Activated naive CD8-positive, alpha-beta T cell (primary cell): ENCODE data around the gene KLB.

Source experiments
- H3K27ac Mint-ChIP-seq: one replicate; pipeline ENCODE4 v1.8.0; 2021; ENCODE audit warnings: mixed read lengths
- H3K27me3 Mint-ChIP-seq: one replicate; pipeline ENCODE4 v1.8.0; 2021; ENCODE audit warnings: mixed read lengths
- H3K36me3 Mint-ChIP-seq: one replicate; pipeline ENCODE4 v1.8.0; 2021; ENCODE audit warnings: mixed read lengths
- H3K4me1 Mint-ChIP-seq: one replicate; pipeline ENCODE4 v1.8.0; 2021; ENCODE audit warnings: low read depth, mixed read lengths
- H3K4me3 Mint-ChIP-seq: one replicate; pipeline ENCODE4 v1.8.0; 2021; ENCODE audit warnings: mild to moderate bottlenecking, mixed read lengths
- H3K9me3 Mint-ChIP-seq: one replicate; pipeline ENCODE4 v1.8.0; 2021; ENCODE audit warnings: low read depth, mixed read lengths

The KLB gene

DNA sequence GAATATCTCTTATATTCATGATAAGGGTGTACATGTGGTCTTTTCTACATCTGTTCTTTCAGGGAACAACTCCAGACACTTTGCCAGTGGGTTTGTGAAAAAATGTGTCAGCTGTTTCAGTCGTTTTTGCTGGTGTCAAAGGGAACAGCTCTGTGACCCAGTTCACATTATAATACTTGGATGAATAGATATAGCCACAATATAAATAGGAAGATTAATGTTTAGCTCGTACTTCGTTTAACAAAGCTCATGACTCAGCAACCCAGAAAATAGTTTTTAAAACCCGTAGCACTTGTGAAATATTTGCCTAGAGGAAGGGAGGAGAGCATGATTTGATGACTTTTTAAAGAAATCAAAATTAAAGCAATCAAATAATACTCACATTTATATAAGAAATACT, 60.0 kb downstream of the KLB start:
- Mint-ChIP-seq H3K4me3 (no peak overlapping the region), H3K9me3 (no peaks in the 10 kb centered on the region), H3K27me3 (no peaks in the 10 kb centered on the region), H3K27ac (no peak overlapping the region), H3K4me1 (peaks cover 7% of the 10 kb centered on the region), H3K36me3 (peaks cover 4% of the 10 kb centered on the region)

DNA sequence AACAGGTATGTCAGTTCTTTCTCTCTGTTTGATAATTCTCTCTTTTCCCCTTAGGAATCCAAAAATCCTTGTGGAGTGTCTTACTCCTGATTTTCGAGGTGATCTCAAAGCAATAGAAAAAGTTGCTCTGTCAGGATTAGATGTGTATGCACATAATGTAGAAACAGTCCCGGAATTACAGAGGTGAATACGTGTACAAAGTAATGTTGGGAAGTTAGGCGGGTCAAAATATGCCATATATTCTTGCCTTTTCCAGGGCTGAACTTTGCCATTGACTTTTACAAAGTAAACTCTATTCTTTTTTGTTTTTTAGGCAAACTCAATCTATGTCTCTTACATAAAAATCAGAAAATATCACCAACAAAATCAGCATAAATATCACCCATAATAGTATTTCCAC, 60.7 kb downstream of the KLB start:
- H3K9me3 Mint-ChIP-seq, result no peaks in the 10 kb centered on the region
- H3K4me1 Mint-ChIP-seq, result peaks cover 7% of the 10 kb centered on the region
- no peak overlapping the region for H3K4me3 Mint-ChIP-seq
- H3K36me3 Mint-ChIP-seq, result peaks cover 4% of the 10 kb centered on the region
- no peaks in the 10 kb centered on the region for H3K27me3 Mint-ChIP-seq
- no peak overlapping the region for H3K27ac Mint-ChIP-seq

GRCh38 chr4:39469429-39470077, 62.8 kb downstream of the KLB start:
- H3K27me3 Mint-ChIP-seq, result no peaks in the 10 kb centered on the region
- H3K27ac Mint-ChIP-seq, result no peak overlapping the region
- H3K4me1 Mint-ChIP-seq, result peaks cover 7% of the 10 kb centered on the region
- no peak overlapping the region for H3K4me3 Mint-ChIP-seq
- H3K9me3 Mint-ChIP-seq, result no peaks in the 10 kb centered on the region
- peaks cover 8% of the 10 kb centered on the region for H3K36me3 Mint-ChIP-seq

DNA sequence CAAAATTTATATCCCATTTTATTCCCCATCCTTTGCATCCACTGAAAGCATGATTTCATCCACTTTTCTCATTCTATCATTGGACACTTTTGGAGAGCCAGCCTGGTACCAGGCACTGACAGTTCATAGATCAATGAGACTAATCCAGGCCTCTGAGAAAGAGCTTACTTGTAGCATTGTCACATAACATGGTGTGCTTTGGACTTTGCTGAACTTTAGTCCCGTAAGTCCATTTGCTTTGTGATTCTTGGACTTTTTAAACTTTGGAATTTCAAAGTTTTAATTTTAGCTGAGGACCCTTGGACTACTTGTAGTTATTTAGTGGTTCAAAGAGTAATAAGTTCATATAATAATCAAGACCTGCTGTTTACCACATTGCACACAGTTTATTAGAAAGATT, 63.7 kb downstream of the KLB start:
- Mint-ChIP-seq H3K27ac (no peak overlapping the region), H3K27me3 (no peaks in the 10 kb centered on the region), H3K9me3 (no peaks in the 10 kb centered on the region), H3K4me3 (no peak overlapping the region), H3K4me1 (peaks cover 7% of the 10 kb centered on the region), H3K36me3 (peaks cover 8% of the 10 kb centered on the region)

- H3K36me3 Mint-ChIP-seq, result peaks cover 8% of the 10 kb centered on the region
- H3K27me3 Mint-ChIP-seq, result no peaks in the 10 kb centered on the region
- H3K4me3 Mint-ChIP-seq, result no peak overlapping the region
- H3K9me3 Mint-ChIP-seq, result no peaks in the 10 kb centered on the region
- no peak overlapping the region for H3K27ac Mint-ChIP-seq
- H3K4me1 Mint-ChIP-seq, result peaks cover 7% of the 10 kb centered on the region
These were observed 65.7 kb downstream of the KLB start for GRCh38 chr4:39472396-39472795.

DNA sequence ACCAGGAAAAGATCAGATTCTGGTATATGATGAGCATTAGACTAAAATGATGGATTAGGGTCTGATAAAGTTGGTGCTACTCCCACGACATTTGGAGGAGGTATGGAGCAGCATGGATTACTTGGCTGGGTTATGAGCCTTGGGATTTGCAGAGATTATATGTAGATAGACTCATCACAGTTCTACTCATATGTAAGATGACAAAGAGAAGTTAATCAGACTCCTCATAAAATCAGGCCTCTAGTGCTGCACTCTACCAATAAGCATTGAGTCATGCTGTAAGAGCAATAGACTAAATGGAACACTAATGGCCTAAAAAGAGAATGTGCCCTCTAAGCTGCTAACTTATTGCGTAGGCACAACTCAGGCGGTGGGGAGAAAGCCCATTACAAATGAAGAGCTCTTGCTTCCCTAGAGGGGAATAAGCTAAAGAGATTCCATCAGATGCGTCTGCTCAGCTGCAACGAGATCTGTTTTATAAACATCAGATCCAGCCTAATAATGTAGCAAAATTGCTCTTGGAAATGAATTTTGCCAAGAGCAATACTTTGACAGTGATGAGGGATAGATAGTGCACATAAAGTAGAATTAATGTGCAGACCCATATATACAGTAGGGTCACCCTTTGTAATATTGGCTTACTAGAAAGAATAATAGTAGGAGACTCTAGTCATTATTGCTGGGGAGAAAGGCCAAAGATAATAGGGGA, 69.6 kb downstream of the KLB start:
- H3K36me3 Mint-ChIP-seq, result peaks cover 4% of the 10 kb centered on the region
- H3K27me3 Mint-ChIP-seq, result no peaks in the 10 kb centered on the region
- H3K4me3 Mint-ChIP-seq, result no peak overlapping the region
- H3K4me1 Mint-ChIP-seq, result no peaks in the 10 kb centered on the region
- H3K9me3 Mint-ChIP-seq, result no peaks in the 10 kb centered on the region
- H3K27ac Mint-ChIP-seq, result no peak overlapping the region

DNA sequence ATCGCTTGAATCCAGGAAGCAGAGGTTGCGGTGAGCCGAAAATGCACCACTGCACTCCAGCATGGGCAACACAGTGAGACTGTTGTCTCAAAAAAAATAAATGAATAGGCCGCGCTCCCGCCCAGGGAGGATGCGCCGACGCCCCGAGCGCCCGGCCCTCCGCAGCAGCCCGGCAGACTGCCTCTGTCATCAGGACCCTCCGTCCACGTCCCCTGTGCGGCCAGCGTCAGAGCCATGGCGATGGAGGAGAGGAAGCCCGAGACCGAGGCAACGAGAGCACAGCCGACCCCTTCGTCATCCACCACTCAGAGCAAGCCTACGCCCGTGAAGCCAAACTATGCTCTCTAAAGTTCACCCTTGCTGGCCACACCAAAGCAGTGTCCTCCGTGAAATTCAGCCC, 73.5 kb downstream of the KLB start:
- no peaks in the 10 kb centered on the region for H3K4me1 Mint-ChIP-seq
- H3K4me3 Mint-ChIP-seq, result no peak overlapping the region
- no peaks in the 10 kb centered on the region for H3K27me3 Mint-ChIP-seq
- H3K9me3 Mint-ChIP-seq, result no peaks in the 10 kb centered on the region
- H3K36me3 Mint-ChIP-seq, result no peaks in the 10 kb centered on the region
- no peak overlapping the region for H3K27ac Mint-ChIP-seq

GRCh38 chr4:39480902-39481695, 74.4 kb downstream of the KLB start:
- Mint-ChIP-seq H3K36me3 (no peaks in the 10 kb centered on the region), H3K9me3 (no peaks in the 10 kb centered on the region), H3K27me3 (no peaks in the 10 kb centered on the region), H3K27ac (no peak overlapping the region), H3K4me1 (no peaks in the 10 kb centered on the region), H3K4me3 (no peak overlapping the region)

- Mint-ChIP-seq H3K36me3 (no peaks in the 10 kb centered on the region), H3K27me3 (no peaks in the 10 kb centered on the region), H3K9me3 (no peaks in the 10 kb centered on the region), H3K4me3 (no peak overlapping the region), H3K4me1 (no peaks in the 10 kb centered on the region), H3K27ac (no peak overlapping the region)
These were observed 78.0 kb downstream of the KLB start for GRCh38 chr4:39484582-39485272.

- H3K4me3 Mint-ChIP-seq, result no peak overlapping the region
- H3K4me1 Mint-ChIP-seq, result no peaks in the 10 kb centered on the region
- H3K27me3 Mint-ChIP-seq, result no peaks in the 10 kb centered on the region
- no peaks in the 10 kb centered on the region for H3K36me3 Mint-ChIP-seq
- H3K27ac Mint-ChIP-seq, result no peak overlapping the region
- no peaks in the 10 kb centered on the region for H3K9me3 Mint-ChIP-seq
These were observed 79.6 kb downstream of the KLB start for GRCh38 chr4:39486221-39486804.

DNA sequence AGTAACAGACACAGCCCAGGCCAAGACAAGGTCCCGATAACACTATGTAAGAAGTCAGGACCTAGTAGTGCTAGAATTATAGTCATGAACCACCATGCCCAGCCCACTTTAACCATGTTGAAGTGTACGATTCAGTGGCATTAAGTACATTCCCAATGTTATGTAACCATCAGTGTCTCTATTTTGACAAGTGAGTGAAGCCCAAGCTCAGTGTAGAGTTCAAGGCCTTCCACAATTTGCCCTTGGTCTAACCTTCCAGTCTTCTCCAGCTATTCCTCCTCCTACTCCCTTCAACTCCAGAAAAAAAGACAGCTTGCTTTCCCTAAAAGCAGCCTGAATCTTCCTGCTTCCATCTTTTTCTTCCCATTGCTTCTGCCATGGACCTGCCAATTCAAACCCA, 83.6 kb downstream of the KLB start:
- Mint-ChIP-seq H3K27me3 (no peaks in the 10 kb centered on the region), H3K4me1 (no peaks in the 10 kb centered on the region), H3K27ac (no peak overlapping the region), H3K9me3 (no peaks in the 10 kb centered on the region), H3K36me3 (no peaks in the 10 kb centered on the region), H3K4me3 (no peak overlapping the region)

GRCh38 chr4:39494354-39494753, 87.6 kb downstream of the KLB start:
- Mint-ChIP-seq H3K36me3 (peaks cover 2% of the 10 kb centered on the region), H3K4me1 (no peaks in the 10 kb centered on the region), H3K27ac (no peak overlapping the region), H3K9me3 (no peaks in the 10 kb centered on the region), H3K4me3 (no peak overlapping the region), H3K27me3 (no peaks in the 10 kb centered on the region)

DNA sequence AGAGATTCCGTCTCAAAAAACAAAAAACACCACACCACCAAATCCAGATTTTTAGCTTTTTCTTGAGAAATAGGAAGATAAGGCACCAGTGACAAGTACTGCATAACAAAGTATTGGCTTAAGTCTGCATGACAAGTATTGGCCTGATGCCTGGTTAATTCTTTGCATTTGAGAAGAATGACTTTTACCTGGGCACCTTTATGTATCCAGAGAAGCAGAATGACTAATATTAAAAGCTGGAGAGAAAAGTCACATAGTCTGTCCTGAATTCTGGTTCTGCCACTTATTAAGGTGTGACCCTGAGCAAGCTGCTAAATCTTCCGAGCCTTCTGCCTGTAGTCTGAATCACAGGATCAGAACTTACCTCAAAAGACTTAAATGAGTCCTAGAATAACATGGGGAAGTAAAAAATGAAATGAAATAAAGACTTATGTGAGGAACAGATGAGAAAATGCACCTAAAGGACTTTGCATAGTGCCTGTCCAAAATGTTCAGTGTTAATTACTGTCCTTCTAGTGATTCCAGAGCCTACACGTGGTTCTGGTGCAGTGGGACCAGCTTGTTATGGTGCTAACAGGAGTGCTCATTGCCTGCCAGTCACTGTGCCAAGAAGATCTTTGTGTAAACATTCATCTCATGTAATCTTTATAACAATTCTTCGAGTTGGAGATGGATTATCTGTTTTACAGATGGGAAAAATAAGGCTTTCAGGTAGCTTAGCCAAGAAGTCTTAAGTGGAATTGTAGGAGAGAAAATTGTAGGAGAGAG, 88.9 kb downstream of the KLB start:
- H3K4me1 Mint-ChIP-seq, result no peaks in the 10 kb centered on the region
- no peak overlapping the region for H3K4me3 Mint-ChIP-seq
- H3K36me3 Mint-ChIP-seq, result peaks cover 2% of the 10 kb centered on the region
- no peak overlapping the region for H3K27ac Mint-ChIP-seq
- no peaks in the 10 kb centered on the region for H3K9me3 Mint-ChIP-seq
- no peaks in the 10 kb centered on the region for H3K27me3 Mint-ChIP-seq
